NOMO-1 treated with DMSO at 0.1 percent for 48 hours (cell line): ENCODE data around the gene N4BP3.
A peak's percentile ranks its signal among the peaks of the same experiment; 100 is the strongest.

Experiments
- DNase-seq: peaks from one replicate; lab custom pipeline; 2025; ENCODE audit not compliant: unreplicated experiment; lab: John Stamatoyannopoulos, UW

The N4BP3 gene

DNA sequence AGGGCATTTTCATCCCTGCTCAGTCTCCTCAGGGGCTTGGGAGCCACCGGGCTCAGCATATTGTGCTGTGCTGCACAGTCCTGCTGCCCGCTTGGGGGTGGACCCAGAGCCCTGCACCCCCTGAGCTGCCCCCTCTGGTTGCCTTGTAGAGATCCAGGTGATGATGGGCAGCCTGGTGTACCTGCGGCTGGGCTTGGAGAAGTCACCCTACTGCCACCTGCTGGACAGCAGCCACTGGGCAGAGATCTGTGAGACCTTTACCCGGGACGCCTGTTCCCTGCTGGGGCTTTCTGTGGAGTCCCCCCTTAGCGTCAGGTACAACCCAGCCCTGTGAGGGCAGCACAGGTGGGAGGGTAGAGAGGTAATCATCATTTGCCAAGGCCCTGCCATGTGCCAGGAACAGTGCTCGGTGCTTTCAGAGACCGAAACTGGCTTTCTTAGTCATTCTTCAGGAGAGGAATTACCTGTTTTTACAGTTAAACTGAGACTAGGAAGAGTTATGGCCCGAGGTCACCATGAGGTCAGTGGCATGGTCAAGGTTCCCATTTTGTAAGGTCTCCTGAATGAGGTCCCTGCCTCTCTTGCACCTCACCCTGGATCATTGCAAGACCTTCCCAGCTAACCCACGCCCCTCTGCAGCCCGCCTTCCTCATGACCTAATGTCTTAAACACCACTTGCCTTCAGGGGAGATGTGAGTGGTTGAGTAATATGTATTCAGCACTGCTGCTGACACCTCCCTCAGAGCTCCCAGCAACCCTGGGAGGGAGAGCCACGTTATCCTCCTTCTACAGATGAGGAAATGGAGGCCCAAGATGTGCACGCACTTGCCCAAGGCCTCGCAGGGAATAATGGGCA, 32.9 kb downstream of the N4BP3 start:
- DNase-seq, result peak; percentile 32

DNA sequence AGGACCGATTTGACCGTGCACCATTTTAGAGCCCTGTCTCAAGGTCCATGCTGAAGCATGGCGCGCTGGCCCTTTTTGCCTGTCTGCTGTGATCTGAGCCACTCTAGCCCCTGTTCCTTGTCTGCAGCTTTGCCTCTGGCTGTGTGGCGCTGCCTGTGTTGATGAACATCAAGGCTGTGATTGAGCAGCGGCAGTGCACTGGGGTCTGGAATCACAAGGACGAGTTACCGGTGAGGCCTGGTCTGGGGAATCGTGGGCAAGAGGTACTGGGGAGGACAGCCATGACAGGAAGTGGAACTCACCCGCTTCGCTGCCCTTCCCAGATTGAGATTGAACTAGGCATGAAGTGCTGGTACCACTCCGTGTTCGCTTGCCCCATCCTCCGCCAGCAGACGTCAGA, 34.1 kb downstream of the N4BP3 start:
- no peak for DNase-seq

GRCh38 chr5:178149199-178149932, 36.0 kb downstream of the N4BP3 start:
- DNase-seq, result no peak

DNA sequence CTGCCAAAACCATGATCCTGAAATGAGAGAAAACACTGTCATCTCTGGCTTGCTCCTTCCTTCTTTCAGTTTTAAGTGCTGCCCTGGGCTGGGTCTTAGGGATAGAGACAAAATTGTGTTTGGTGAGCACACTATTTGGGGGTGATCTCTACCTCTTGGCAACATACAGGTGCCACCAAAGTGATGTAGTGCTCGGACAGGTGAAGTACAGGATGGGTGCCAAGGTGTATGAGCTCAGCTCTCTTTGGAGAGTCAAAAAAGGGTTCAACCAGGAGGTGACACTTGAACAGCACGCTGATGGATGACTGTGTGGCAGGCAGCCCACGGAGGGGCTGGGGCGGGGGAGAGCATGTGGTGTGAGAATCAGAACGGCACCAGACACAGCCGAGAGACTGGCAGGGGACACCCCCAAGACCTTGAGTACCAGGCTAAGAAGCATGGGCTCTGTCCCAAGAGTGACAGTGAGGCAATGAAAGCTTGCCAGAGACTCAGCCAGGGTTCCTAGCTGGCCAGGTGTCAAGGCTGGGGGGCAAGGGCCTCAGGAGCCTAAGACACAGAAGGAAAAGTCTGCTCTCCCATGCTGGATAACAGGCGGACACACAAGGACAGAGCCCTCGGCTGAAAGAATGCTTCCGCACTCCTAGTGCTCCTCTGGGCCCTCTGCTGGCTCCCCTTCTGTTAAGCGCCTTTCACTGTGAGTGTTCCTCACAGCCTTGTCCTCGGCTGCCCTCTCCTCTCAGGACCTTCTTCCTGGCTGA, 37.8 kb downstream of the N4BP3 start:
- no peak for DNase-seq

GRCh38 chr5:178152491-178153444, 39.4 kb downstream of the N4BP3 start:
- no peak for DNase-seq

DNA sequence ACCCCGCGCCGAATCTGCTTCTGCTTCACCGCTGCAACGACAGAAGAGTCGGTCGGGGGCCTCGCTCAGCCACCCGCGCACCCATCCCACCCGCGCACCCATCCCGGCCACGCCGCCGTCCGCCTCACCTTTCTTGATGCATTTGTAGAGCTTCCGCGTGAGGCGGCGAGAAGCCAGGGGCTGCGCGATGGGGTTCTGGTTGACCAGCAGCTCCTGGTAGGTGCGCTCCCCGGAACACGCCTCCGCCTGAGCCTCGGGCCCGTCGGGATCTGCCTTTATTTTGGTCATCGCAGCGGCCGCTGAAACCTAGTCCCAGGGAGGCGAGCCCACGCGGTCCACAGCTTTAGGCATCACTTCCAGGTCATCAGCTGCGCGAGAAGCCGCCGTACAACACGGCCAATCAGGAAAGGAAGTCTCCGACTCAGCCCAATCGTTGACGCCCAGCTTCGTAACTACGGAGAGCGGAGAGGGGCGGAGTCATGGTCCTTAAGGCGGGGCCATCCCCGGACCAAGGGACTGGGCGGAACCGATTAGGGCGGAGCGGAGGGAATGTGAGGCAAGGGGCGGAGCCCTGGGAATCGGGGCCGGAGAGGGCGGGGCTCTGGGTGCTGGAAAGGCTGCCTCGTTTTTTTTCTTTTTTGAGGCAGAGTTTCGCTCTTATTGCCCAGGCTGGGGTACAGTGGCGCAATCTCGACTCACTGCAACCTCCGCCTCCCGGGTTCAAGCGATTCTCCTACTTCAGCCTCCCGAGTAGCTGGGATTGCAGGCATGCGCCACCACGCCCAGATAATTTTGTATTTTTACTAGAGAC, 40.4 kb downstream of the N4BP3 start, which contains the start of gene NHP2:
Gene NHP2, minus strand, starts transcription at position 356 of the 811 bp plus-strand sequence. Its CDS starts 68 bp downstream, at position 288.
- peak; percentile 98 for DNase-seq

DNA sequence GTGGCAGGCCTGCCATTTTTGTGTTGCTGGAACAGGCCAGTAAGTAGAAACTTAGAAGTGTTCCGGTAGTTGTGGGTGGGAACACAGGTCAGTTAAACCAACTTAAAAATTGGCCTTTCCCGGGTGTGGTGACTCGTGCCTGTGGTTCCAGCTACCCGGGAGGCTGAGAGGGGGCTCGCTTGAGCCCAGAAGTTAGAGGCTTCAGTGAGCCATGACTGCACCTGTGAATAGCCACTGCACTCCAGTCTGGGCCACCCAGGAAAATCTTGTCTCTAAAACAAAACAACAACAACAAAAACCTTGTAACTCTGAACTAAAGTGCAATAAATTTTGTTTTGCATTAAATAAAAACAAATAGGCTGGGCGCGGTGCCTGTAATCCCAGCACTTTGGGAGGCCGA, 41.7 kb downstream of the N4BP3 start:
- no peak for DNase-seq

- no peak for DNase-seq
These were observed 46.8 kb downstream of the N4BP3 start for GRCh38 chr5:178160176-178160575.

GRCh38 chr5:178162481-178162880, 49.1 kb downstream of the N4BP3 start:
- DNase-seq, result no peak

DNA sequence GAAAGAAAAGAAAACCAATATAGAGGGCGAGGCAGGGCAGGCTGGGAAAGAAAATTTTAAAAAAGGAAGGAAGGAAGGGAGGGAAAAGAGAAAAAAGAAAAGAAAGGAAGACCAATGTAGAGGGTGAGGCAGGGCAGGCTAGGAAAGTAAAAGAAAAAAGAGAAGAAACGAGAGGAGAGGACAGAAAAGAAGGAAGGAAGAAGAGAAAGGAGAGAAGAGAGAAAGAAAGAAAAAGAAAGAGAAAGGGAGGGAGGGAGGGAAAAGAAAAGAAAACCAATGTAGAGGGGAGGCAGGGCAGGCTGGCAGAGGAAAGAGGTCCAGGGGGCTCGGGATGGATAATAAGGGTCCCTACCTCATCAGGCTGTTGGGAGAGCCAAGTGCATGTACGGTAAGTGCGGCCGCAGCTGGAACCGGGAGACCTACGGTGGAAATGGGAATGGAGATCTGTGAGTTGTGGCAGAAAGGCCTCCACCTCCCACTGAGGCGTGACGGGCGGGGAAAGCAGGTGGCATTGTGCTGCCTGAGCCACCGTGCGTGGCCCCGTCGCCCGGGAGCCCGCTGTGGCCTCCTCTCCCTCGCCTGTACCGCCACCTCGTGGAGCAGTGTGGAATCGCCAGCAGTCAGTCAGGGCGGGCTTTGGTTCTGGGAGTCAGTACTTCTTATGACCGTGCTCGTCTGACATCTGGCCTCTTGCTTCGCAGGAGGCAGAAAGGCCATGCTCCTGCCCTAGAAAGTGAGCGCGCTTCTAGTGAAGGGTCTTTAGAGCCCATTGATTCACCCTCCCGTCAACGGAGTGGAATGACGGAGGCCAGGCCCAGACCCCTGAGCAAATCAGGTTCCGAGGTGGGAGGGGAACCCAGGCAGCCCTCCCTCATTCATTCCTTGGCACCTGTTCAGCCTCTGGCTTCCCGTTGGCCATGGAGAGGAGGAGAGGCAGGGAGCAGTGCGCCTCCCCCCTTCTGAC, 50.7 kb downstream of the N4BP3 start:
- DNase-seq, result peak; percentile 79

- DNase-seq, result no peak
These were observed 52.2 kb downstream of the N4BP3 start for GRCh38 chr5:178165581-178165980.

DNA sequence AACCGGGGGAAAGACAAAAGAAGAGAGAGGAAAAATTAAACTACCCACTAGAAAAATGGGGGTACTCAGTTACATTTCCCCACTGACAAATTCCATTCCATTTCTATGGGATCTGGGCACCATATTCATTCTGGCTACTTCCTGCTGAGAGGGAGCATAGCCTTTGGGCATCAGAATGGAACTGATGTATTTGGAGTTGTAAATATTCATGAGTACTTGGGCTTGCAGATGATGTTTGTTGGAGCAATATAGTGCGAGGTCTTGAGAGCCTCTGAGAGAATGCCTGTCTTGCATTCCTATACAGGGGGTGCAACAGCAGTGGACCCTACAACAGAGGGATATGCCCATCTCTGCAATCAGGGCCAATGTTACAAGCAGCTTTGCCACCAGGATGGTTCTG, 57.1 kb downstream of the N4BP3 start:
- no peak for DNase-seq

GRCh38 chr5:178174456-178174855, 61.1 kb downstream of the N4BP3 start:
- no peak for DNase-seq
